B cell (primary cell): ENCODE measurements around the gene PFDN6.

Source experiments
- CTCF ChIP-seq: fragments of 200-600 bp; IDR thresholded peaks from one replicate; pipeline ENCODE4 v1.8.0; 2022; ENCODE audit warnings: antibody characterized with exemption, mild to moderate bottlenecking
- EZH2 ChIP-seq: IDR thresholded peaks from 2 replicates; pipeline ENCODE4 v1.6.1; 2012; ENCODE audit warnings: borderline replicate concordance, low read depth, mild to moderate bottlenecking, moderate library complexity, low read length; ENCODE audit not compliant: insufficient read depth, poor library complexity, severe bottlenecking

GRCh38 chr6:33329058-33329457 lies 39.7 kb downstream of the PFDN6 start:
- no peak for TF ChIP-seq CTCF
- TF ChIP-seq EZH2: no peak
